K562 (cell line): ENCODE measurements around the gene SHMT1. TPM values are rescaled to one million over a fixed set of nuclear protein-coding genes. Genes with fewer than 3 reads are reported as not detected.

ENCODE experiments used
- ATAC-seq: fragments of 200-7000 bp; cut with Tn5 transposase; 3 replicates; pipeline ENCODE4 v1.9.1; 2020; ENCODE audit warnings: moderate library complexity
- BruUV-seq: library from RNA; stranded (reverse); fragments of 400-500 nt; replicated peaks from 2 replicates; lab custom pipeline; 2021; lab: Mats Ljungman, UMichigan
- CTCF ChIA-PET: fragments of 300-600 bp; formaldehyde crosslinking; extraction: SDS; loops from one replicate; lab custom pipeline; 2021; ENCODE audit warnings: low intra/inter-chr PET ratio; lab: Yijun Ruan, JAX
- POLR2A ChIA-PET: fragments of 300-600, 350-650 bp; sonication (Branson Sonifier 250); formaldehyde crosslinking; extraction: SDS; loops from one replicate; lab custom pipeline; 2021; ENCODE audit warnings: antibody characterized with exemption, inconsistent platforms; lab: Yijun Ruan, JAX
- DNase-seq, 4 experiments: peaks; one replicate each; pipeline versions ENCODE4 v3.0.0 to v3.0.0-alpha.2; 2011 to 2018; ENCODE audit warnings: low spot score in 3 of 4, mixed read lengths in 3 of 4; ENCODE audit errors: extremely low read depth in 1 of 4
- FAIRE-seq: peaks from 2 replicates; lab custom pipeline; 2011; peaks lifted over from hg19 to GRCh38; lab: Jason Lieb, UNC
- H2AFZ ChIP-seq: 2 replicates; pipeline ENCODE4 v1.6.0; 2011; ENCODE audit warnings: low read depth, low read length, control low read depth, inconsistent platforms
- H3K27ac ChIP-seq: fragments of 200-600 bp; 3 replicates; pipeline ENCODE4 v1.8.0; 2011; ENCODE audit warnings: low read depth, mild to moderate bottlenecking, control low read depth, inconsistent platforms, low read length, moderate library complexity, mixed read lengths; ENCODE audit errors: extremely low read depth
- H3K27me3 ChIP-seq, 2 experiments: fragments of 300-600 bp in 1 of 2; 2 replicates in 1 of 2; 3 replicates in 1 of 2; pipeline versions ENCODE4 v1.6.0 to v1.8.0; 2011; ENCODE audit warnings: inconsistent platforms in 2 of 2, low read length in 2 of 2, mild to moderate bottlenecking in 1 of 2, mixed read lengths in 1 of 2, moderate library complexity in 1 of 2; ENCODE audit not compliant: control insufficient read depth in 2 of 2, insufficient read depth in 2 of 2
- H3K36me3 ChIP-seq: fragments of 300-600 bp; 3 replicates; pipeline ENCODE4 v1.8.0; 2011; ENCODE audit warnings: mild to moderate bottlenecking, low read length, inconsistent platforms; ENCODE audit not compliant: control insufficient read depth, insufficient read depth
- H3K4me1 ChIP-seq, 2 experiments: fragments of 200-600 bp in 1 of 2; replicated peaks in 1 of 2; 2 replicates in 1 of 2; 3 replicates in 1 of 2; pipeline versions ENCODE4 v1.5.1 to v1.8.0; 2011; ENCODE audit warnings: inconsistent platforms in 2 of 2, low read length in 2 of 2, mild to moderate bottlenecking in 1 of 2, mixed read lengths in 1 of 2, moderate library complexity in 1 of 2; ENCODE audit not compliant: control insufficient read depth in 2 of 2, insufficient read depth in 2 of 2
- H3K4me2 ChIP-seq: 2 replicates; pipeline ENCODE4 v1.6.1; 2011; ENCODE audit warnings: low read length, control low read depth, inconsistent platforms, mixed read lengths; ENCODE audit not compliant: insufficient read depth
- H3K4me3 ChIP-seq: fragments of 200-600 bp; sonication (generic), shearing (Covaris generic); 2 replicates; pipeline ENCODE4 v1.5.1; 2016; ENCODE audit warnings: control low read depth, inconsistent platforms
- H3K79me2 ChIP-seq: fragments of 200-600 bp; 3 replicates; pipeline ENCODE4 v1.8.0; 2011; ENCODE audit warnings: low read length, inconsistent platforms; ENCODE audit not compliant: control insufficient read depth, insufficient read depth
- H3K9ac ChIP-seq, 2 experiments: 2 replicates each; pipeline versions ENCODE4 v1.6.0 to v1.6.1; 2011; ENCODE audit warnings: low read depth in 2 of 2, low read length in 2 of 2, control low read depth in 1 of 2, inconsistent platforms in 1 of 2, mild to moderate bottlenecking in 1 of 2, mixed read lengths in 1 of 2; ENCODE audit not compliant: insufficient read depth in 1 of 2
- H3K9me1 ChIP-seq: one replicate; pipeline ENCODE4 v1.6.0; 2011; ENCODE audit warnings: inconsistent platforms, mild to moderate bottlenecking, low read length, moderate library complexity; ENCODE audit not compliant: control insufficient read depth, insufficient read depth
- H3K9me3 ChIP-seq: replicated peaks from 2 replicates; pipeline ENCODE4 v1.5.1; 2011; ENCODE audit warnings: low read depth, low read length, inconsistent platforms; ENCODE audit not compliant: control insufficient read depth, insufficient read depth
- H4K20me1 ChIP-seq: replicated peaks from 2 replicates; pipeline ENCODE4 v1.6.1; 2011; ENCODE audit warnings: low read length, inconsistent platforms, mixed read lengths; ENCODE audit not compliant: control insufficient read depth, insufficient read depth
- CBX2 ChIP-seq: fragments of 200-600 bp; sonication (generic); IDR thresholded peaks from one replicate; pipeline ENCODE4 v1.6.1; 2012; ENCODE audit warnings: mild to moderate bottlenecking, low read length, inconsistent platforms; ENCODE audit not compliant: insufficient read depth, poor library complexity, severe bottlenecking
- GTF2B ChIP-seq: IDR thresholded peaks from 2 replicates; pipeline ENCODE4 v1.6.1; 2011; ENCODE audit not compliant: insufficient read length; ENCODE audit errors: extremely low read depth
- MCM3 ChIP-seq: fragments of 450-650 bp; IDR thresholded peaks from 2 replicates; pipeline ENCODE4 v1.6.1; 2016
- MITF ChIP-seq: IDR thresholded peaks from 2 replicates; pipeline ENCODE4 v1.6.1; 2014; ENCODE audit warnings: antibody characterized with exemption
- NFIC ChIP-seq: fragments of 450-650 bp; IDR thresholded peaks from 2 replicates; pipeline ENCODE4 v1.6.1; 2017; ENCODE audit warnings: mild to moderate bottlenecking, inconsistent platforms
- NR0B1 ChIP-seq: fragments of 450-650 bp; IDR thresholded peaks from one replicate; pipeline ENCODE4 v1.6.1; 2018; ENCODE audit warnings: mild to moderate bottlenecking, moderate library complexity; ENCODE audit not compliant: partially characterized antibody
- NR3C1 ChIP-seq: sonication (generic); formaldehyde crosslinking; IDR thresholded peaks from 2 replicates; pipeline ENCODE4 v1.8.1; 2022; ENCODE audit warnings: missing genetic modification reagents
- POLR2H ChIP-seq: IDR thresholded peaks from 2 replicates; pipeline ENCODE4 v1.6.1; 2016; ENCODE audit warnings: missing genetic modification characterization, low read depth, mild to moderate bottlenecking, control low read depth, missing compliant biosample characterization, moderate library complexity
- RFX5 ChIP-seq: IDR thresholded peaks from 2 replicates; pipeline ENCODE4 v1.6.1; 2011; ENCODE audit warnings: low read depth, mild to moderate bottlenecking, improper control_type of control experiment, low read length
- RNF2 ChIP-seq: sonication (generic); IDR thresholded peaks from 2 replicates; pipeline ENCODE4 v1.6.1; 2016
- TOE1 ChIP-seq, 2 experiments: fragments of 450-650 bp in 1 of 2; sonication (generic) in 1 of 2; formaldehyde crosslinking in 1 of 2; IDR thresholded peaks; 2 replicates each; pipeline versions ENCODE4 v1.7.1 to v1.8.0; 2016 to 2022; ENCODE audit warnings: borderline replicate concordance in 2 of 2, mild to moderate bottlenecking in 2 of 2, antibody characterized with exemption in 1 of 2, inconsistent platforms in 1 of 2, low read depth in 1 of 2, missing genetic modification reagents in 1 of 2, moderate library complexity in 1 of 2
- USF2 ChIP-seq: sonication (generic); formaldehyde crosslinking; IDR thresholded peaks from 2 replicates; pipeline ENCODE4 v1.5.0; 2020; ENCODE audit warnings: missing genetic modification reagents
- YY1 ChIP-seq, 3 experiments: IDR thresholded peaks; 2 replicates each; pipeline ENCODE4 v1.6.1; 2011; ENCODE audit warnings: low read length in 2 of 3, mild to moderate bottlenecking in 2 of 3, moderate library complexity in 2 of 3, borderline replicate concordance in 1 of 3, control low read depth in 1 of 3, low read depth in 1 of 3; ENCODE audit not compliant: insufficient read depth in 3 of 3, insufficient replicate concordance in 2 of 3, control insufficient read depth in 1 of 3, insufficient read length in 1 of 3; ENCODE audit errors: extremely low read depth in 1 of 3
- ZC3H11A ChIP-seq: IDR thresholded peaks from 2 replicates; pipeline ENCODE4 v1.6.1; 2012; ENCODE audit warnings: low read depth, low read length, improper control_type of control experiment
- ZNF655 ChIP-seq: fragments of 250-450 bp; sonication (Bioruptor Pico); IDR thresholded peaks from 2 replicates; pipeline ENCODE4 v1.5.0; 2021
- WGBS: fragments of 100-300 bp; shearing (Covaris generic); methylation state at CpG from one replicate; pipeline ENCODE4 v1.1.6; 2016; ENCODE audit warnings: low coverage, mixed read lengths; ENCODE audit not compliant: insufficient coverage; ENCODE audit errors: missing lambda C conversion rate; 5-methylcytosine and 5-hydroxymethylcytosine counted together
- in situ Hi-C: fragments of 300-500 bp; cut with MboI; formaldehyde crosslinking; loops from 4 replicates; pipeline ENCODE4 v1.15.0; 2018; ENCODE audit warnings: inconsistent platforms, mixed read lengths
- intact Hi-C: fragments of 100-400 bp; cut with micrococcal nuclease; formaldehyde crosslinking; loops from 2 replicates; pipeline ENCODE4 v1.14.2; 2022
- polyA plus RNA-seq, 8 experiments: library from polyadenylated mRNA; depleted of rRNA in 4 of 8; stranded (reverse) in 5 of 8; unstranded in 3 of 8; fragments of >200 nt; fragmentation: Nextera tagmentation in 2 of 8; fragmentation: Illumina TruSeq in 1 of 8; extraction: Ambion mirVana in 2 of 8; extraction: Trizol in 1 of 8; gene quantifications; 2 replicates each; pipeline versions ENCODE4 v1.2.1 to v1.2.3, GENCODE V29; 2011 to 2014; ENCODE audit warnings: inconsistent platforms in 1 of 8, missing spikeins in 1 of 8
- total RNA-seq, 7 experiments: library from RNA; depleted of rRNA in 6 of 7; stranded (reverse); fragments of >200 nt in 6 of 7; fragmentation: Illumina TruSeq in 2 of 7; extraction: Trizol in 2 of 7; gene quantifications; 2 replicates each; pipeline versions ENCODE4 v1.2.1 to v1.2.3, GENCODE V29; 2011 to 2021; ENCODE audit warnings: low replicate concordance in 1 of 7

The SHMT1 gene
- total and polyA plus RNA-seq, 9 of the 15 experiments (the other 6 are each of a cell fraction or from before 2014, with no cell fraction given): 3.3 to 31.2 (median 23.3) TPM

- H3K9me3 ChIP-seq: no peaks in the 10 kb centered on the region
- no peaks in the 10 kb centered on the region for H3K79me2 ChIP-seq
- H2AFZ ChIP-seq: no peak overlapping the region
- CTCF ChIA-PET: no interaction called here
- H3K9me1 ChIP-seq: no peaks in the 10 kb centered on the region
- no TSS peak for BruUV-seq
- in situ Hi-C loops (no loop called here), intact Hi-C loops (no loop called here)
- ATAC-seq (no peak), FAIRE-seq (no peak), DNase-seq (no peak)
- no peak overlapping the region for H3K9ac ChIP-seq
- H3K36me3 ChIP-seq: peaks cover 60% of the 10 kb centered on the region; the same call in 2 of the 3 replicates
- H3K4me2 ChIP-seq: no peak overlapping the region
- no peaks in the 10 kb centered on the region for H4K20me1 ChIP-seq
- H3K4me3 ChIP-seq: no peak overlapping the region
- WGBS: 83% methylated on average over 8 of the region's 8 CpGs
- POLR2A ChIA-PET: interaction anchor here (0.6 to 0.8 kb wide), 2 partner anchors 11 to 153 kb away, joined by 3 read pairs; no protein-coding TSS in a partner anchor
- H3K4me1 ChIP-seq: no peaks in the 10 kb centered on the region
- no peak overlapping the region for H3K27ac ChIP-seq
- no peaks in the 10 kb centered on the region for H3K27me3 ChIP-seq
- TF ChIP-seq NFIC (no peak), TOE1 (IDR thresholded peaks at IDR 0.05; ENCODE audit: borderline replicate concordance) (no peak), TOE1 (CRISPR knock-in tag; IDR thresholded peaks at IDR 0.05; ENCODE audit: borderline replicate concordance, low read depth) (no peak), GTF2B (no peak), RNF2 (no peak), NR3C1 (CRISPR knock-in tag) (no peak), CBX2 (no peak), MITF (no peak), ZNF655 (no peak), USF2 (CRISPR knock-in tag) (no peak), ZC3H11A (no peak), MCM3 (no peak), POLR2H (tag) (no peak), YY1 (IDR thresholded peaks at IDR 0.05; ENCODE audit: borderline replicate concordance in 1 of 3, control insufficient read depth in 1 of 3, extremely low read depth in 1 of 3, insufficient read depth in 3 of 3, insufficient read length in 1 of 3, insufficient replicate concordance in 2 of 3, low read depth in 1 of 3, low read length in 2 of 3) (no peak), RFX5 (no peak), NR0B1 (no peak)
Observed at GRCh38 chr17:18300725-18301480, 62.4 kb downstream of the SHMT1 start.
